Gastroesophageal sphincter (tissue), 4 donors: ENCODE data around the gene AATK. TPM values are rescaled to one million over a fixed set of nuclear protein-coding genes. Genes with fewer than 3 reads are reported as not detected.

Experiments used
- ATAC-seq: fragments of 150-250 bp; one replicate; pipeline ENCODE4 v1.9.1; 2016; ENCODE audit warnings: mild to moderate bottlenecking, moderate library complexity
- H3K27ac ChIP-seq, 4 donors: fragments of 200-600 bp; sonication (generic) in 3 of 4; 1 replicate in 3 of 4; 2 replicates in 1 of 4; pipeline ENCODE4 v1.5.1; 2016 to 2019
- H3K27me3 ChIP-seq: fragments of 200-600 bp; sonication (generic); one replicate; pipeline ENCODE4 v1.5.1; 2019
- H3K36me3 ChIP-seq, 2 donors: fragments of 200-600 bp; sonication (generic); one replicate each; pipeline ENCODE4 v1.5.1; 2019; ENCODE audit warnings: control low read depth in 1 of 2
- H3K4me1 ChIP-seq, 3 donors: fragments of 200-600 bp; sonication (generic); 1 replicate in 2 of 3; 2 replicates in 1 of 3; pipeline ENCODE4 v1.5.1; 2016 to 2019; ENCODE audit warnings: control low read depth in 2 of 3
- H3K4me3 ChIP-seq, 2 donors: fragments of 200-600 bp; sonication (generic); one replicate each; pipeline ENCODE4 v1.5.1; 2019; ENCODE audit warnings: mild to moderate bottlenecking in 1 of 2, moderate library complexity in 1 of 2
- H3K9me3 ChIP-seq, 3 donors: fragments of 200-600 bp; sonication (generic); one replicate each; pipeline ENCODE4 v1.5.1; 2017 to 2019; ENCODE audit warnings: control low read depth in 2 of 3
- CTCF ChIP-seq, 4 experiments: fragments of 200-600 bp in 2 of 4; fragments of 450-650 bp in 2 of 4; sonication (generic) in 1 of 4; IDR thresholded peaks; one replicate each; pipeline ENCODE4 v1.5.1; 2017 to 2019; ENCODE audit warnings: antibody characterized with exemption in 4 of 4, mild to moderate bottlenecking in 2 of 4, moderate library complexity in 2 of 4
- EP300 ChIP-seq: sonication (generic); formaldehyde crosslinking; IDR thresholded peaks from one replicate; pipeline ENCODE4 v1.6.1; 2017; ENCODE audit warnings: antibody characterized with exemption, mild to moderate bottlenecking
- POLR2A ChIP-seq, 2 donors: fragments of 450-650 bp; IDR thresholded peaks; one replicate each; pipeline ENCODE4 v1.6.1; 2017; ENCODE audit warnings: antibody characterized with exemption in 2 of 2, mild to moderate bottlenecking in 2 of 2, moderate library complexity in 1 of 2
- POLR2AphosphoS5 ChIP-seq: sonication (generic); formaldehyde crosslinking; IDR thresholded peaks from one replicate; pipeline ENCODE4 v1.6.1; 2017; ENCODE audit warnings: antibody characterized with exemption
- WGBS, 2 donors: methylation state at CpG; one replicate each; pipeline ENCODE4 v1.1.5; 2018; ENCODE audit warnings: low coverage in 1 of 2; 5-methylcytosine and 5-hydroxymethylcytosine counted together
- total RNA-seq, 4 donors: library from RNA; depleted of rRNA; stranded (reverse); fragments of >200 nt; gene quantifications; one replicate each; pipeline ENCODE4 v1.1.0, GENCODE V29; 2016

The AATK gene
- total RNA-seq, 4 donors from 2014 or later, result 14.5 to 28.0 (median 22.1) TPM

GRCh38 chr17:81196505-81197408, 30.7 kb upstream of the AATK start:
- ATAC-seq, result peak; percentile 23
- TF ChIP-seq CTCF (IDR thresholded peaks at IDR 0.05) (no peak), POLR2AphosphoS5 (no peak), POLR2A (IDR thresholded peaks at IDR 0.05) (no peak), EP300 (no peak)
- peak overlapping the region in 1 of 4 donors; percentile 32 for H3K27ac ChIP-seq
- no peaks in the 10 kb centered on the region for H3K9me3 ChIP-seq
- H3K27me3 ChIP-seq, result no peaks in the 10 kb centered on the region
- WGBS, 2 donors, result 100% methylated on average over 1 of the region's 45 CpGs; no CpG with 5 or more reads in 1 of the 2 donors
- peaks cover 0 to 75% of the 10 kb centered on the region in 2 donors for H3K36me3 ChIP-seq
- H3K4me3 ChIP-seq, result no peak overlapping the region
- H3K4me1 ChIP-seq, result peaks cover 0 to 4% (median 0%) of the 10 kb centered on the region in 3 donors

- TF ChIP-seq POLR2A (IDR thresholded peaks at IDR 0.05), result no peak
- peaks cover 0 to 4% (median 0%) of the 10 kb centered on the region in 3 donors for H3K4me1 ChIP-seq
- H3K9me3 ChIP-seq, result no peaks in the 10 kb centered on the region
- no CpG with 5 or more reads among the region's 14 CpGs for WGBS, 2 donors
- H3K36me3 ChIP-seq, result peaks cover 0 to 82% of the 10 kb centered on the region in 2 donors
- no peak overlapping the region for H3K27ac ChIP-seq
- H3K4me3 ChIP-seq, result no peak overlapping the region
- H3K27me3 ChIP-seq, result no peaks in the 10 kb centered on the region
- no peak for ATAC-seq
Measured at GRCh38 chr17:81195941-81196495, 30.0 kb upstream of the AATK start.

- Histone ChIP-seq H3K27ac (no peak overlapping the region), H3K9me3 (no peaks in the 10 kb centered on the region), H3K4me1 (peaks cover 0 to 4% (median 0%) of the 10 kb centered on the region in 3 donors), H3K4me3 (no peak overlapping the region), H3K36me3 (peaks cover 0 to 89% of the 10 kb centered on the region in 2 donors), H3K27me3 (no peaks in the 10 kb centered on the region)
- TF ChIP-seq EP300, result no peak
- TF ChIP-seq CTCF (IDR thresholded peaks at IDR 0.05), result no peak
- no peak for TF ChIP-seq POLR2AphosphoS5
- TF ChIP-seq POLR2A (IDR thresholded peaks at IDR 0.05), result no peak
- 85 to 86% methylated on average over 4 to 7 of the region's 37 CpGs for WGBS, 2 donors
- ATAC-seq, result no peak
Measured at GRCh38 chr17:81194941-81195901, 29.2 kb upstream of the AATK start.

GRCh38 chr17:81194225-81194760, 28.3 kb upstream of the AATK start:
- no peaks in the 10 kb centered on the region for H3K27me3 ChIP-seq
- peaks cover 0 to 4% (median 0%) of the 10 kb centered on the region in 3 donors for H3K4me1 ChIP-seq
- no CpG with 5 or more reads among the region's 21 CpGs for WGBS, 2 donors
- H3K9me3 ChIP-seq, result no peaks in the 10 kb centered on the region
- ATAC-seq, result no peak
- no peak for TF ChIP-seq CTCF (IDR thresholded peaks at IDR 0.05)
- no peak for TF ChIP-seq POLR2AphosphoS5
- TF ChIP-seq EP300, result no peak
- no peak for TF ChIP-seq POLR2A (IDR thresholded peaks at IDR 0.05)
- no peak overlapping the region for H3K4me3 ChIP-seq
- H3K27ac ChIP-seq, result no peak overlapping the region
- peaks cover 0 to 87% of the 10 kb centered on the region in 2 donors for H3K36me3 ChIP-seq
